GM20000 (cell line): ENCODE measurements around the gene PEMT.

Source experiments
- DNase-seq: peaks from one replicate; pipeline ENCODE4 v3.0.0; 2012; ENCODE audit warnings: low spot score
- TF ChIP-seq, protein P1 (sequence below): IDR thresholded peaks from 2 replicates; pipeline ENCODE4 v1.5.1; 2012; ENCODE audit warnings: mild to moderate bottlenecking, control low read depth; ENCODE audit errors: extremely low read depth, missing control alignments

The PEMT gene

DNA sequence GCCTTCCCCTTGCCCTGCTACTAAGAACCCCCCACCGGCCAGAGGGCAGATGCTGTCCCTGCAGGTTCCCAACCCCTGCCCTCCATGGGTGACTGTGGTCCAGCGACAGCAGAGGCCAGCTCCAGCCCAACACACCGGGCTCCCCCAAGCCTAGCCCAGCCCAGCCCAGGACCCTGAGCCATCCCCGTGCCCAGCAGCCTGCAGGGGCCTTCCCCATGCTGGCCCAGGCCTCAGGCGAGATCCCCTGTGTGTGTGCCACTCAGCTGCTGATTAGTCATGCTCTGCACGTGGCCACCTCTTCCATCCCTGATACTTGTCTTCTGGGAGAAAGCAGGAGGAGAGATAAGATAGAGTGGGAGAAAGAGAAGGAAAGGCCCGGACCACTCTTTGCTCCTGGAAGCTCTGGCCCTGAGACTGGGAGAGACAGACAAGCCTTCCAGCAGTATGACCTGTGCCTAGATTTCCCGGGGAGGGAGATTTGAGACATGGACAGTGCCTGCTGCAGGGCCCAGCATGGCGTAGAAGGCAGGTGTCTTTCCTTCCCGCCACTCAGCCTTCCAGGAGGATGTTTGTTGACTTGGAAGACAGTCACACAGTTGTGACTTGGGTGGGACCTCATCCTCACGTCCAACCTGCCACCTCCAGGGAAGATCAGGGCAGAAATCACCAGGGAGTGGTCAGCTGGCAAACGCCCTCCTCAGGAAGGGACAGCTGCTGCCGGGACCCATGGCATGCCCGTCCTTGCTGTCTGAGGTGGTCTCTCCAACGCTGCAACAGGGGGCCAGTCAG is 54.0 kb downstream of the PEMT start:
- TF ChIP-seq, protein P1, sequence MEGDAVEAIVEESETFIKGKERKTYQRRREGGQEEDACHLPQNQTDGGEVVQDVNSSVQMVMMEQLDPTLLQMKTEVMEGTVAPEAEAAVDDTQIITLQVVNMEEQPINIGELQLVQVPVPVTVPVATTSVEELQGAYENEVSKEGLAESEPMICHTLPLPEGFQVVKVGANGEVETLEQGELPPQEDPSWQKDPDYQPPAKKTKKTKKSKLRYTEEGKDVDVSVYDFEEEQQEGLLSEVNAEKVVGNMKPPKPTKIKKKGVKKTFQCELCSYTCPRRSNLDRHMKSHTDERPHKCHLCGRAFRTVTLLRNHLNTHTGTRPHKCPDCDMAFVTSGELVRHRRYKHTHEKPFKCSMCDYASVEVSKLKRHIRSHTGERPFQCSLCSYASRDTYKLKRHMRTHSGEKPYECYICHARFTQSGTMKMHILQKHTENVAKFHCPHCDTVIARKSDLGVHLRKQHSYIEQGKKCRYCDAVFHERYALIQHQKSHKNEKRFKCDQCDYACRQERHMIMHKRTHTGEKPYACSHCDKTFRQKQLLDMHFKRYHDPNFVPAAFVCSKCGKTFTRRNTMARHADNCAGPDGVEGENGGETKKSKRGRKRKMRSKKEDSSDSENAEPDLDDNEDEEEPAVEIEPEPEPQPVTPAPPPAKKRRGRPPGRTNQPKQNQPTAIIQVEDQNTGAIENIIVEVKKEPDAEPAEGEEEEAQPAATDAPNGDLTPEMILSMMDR, result no peak
- no peak for DNase-seq

DNA sequence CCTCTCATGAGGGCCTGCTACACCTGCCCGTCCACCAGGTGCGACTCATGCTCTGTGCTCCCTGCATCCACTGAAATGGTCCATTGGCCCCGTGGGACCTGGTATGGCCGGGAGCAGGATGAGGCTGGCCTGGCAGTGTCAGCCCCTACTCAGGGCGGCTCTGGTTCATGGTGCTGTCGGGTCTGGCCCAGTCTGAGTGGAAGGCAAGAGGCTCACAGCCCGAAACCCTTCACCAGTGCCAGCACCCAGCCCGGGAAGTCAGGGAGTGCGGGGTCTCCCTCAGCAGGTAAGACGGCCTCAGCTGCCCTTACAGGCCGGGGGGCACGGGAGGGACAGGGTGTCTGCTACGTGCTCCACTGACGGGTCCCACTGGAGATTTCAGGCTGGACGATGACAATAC is 54.8 kb downstream of the PEMT start:
- DNase-seq, result no peak
- TF ChIP-seq, protein P1, result no peak

DNA sequence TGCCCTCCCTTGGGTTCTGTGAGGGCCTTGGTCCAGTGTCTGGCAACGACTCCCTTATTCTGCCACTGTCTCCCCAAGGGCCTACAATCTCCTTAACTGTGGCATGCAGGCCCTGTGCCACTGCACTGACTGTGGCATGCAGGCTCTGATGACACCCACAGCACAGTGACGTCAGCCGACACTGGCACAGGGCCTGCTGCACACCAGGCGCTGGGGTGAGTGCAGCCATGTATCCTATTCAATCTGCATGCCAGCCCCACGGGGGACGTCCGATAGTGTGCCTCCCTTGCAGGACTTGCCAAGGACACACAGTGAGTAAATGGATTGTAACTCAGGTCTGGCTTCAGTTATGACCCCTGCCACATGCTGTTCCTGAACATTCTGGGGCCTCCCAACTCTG is 55.6 kb downstream of the PEMT start:
- no peak for DNase-seq
- TF ChIP-seq, protein P1, result no peak

DNA sequence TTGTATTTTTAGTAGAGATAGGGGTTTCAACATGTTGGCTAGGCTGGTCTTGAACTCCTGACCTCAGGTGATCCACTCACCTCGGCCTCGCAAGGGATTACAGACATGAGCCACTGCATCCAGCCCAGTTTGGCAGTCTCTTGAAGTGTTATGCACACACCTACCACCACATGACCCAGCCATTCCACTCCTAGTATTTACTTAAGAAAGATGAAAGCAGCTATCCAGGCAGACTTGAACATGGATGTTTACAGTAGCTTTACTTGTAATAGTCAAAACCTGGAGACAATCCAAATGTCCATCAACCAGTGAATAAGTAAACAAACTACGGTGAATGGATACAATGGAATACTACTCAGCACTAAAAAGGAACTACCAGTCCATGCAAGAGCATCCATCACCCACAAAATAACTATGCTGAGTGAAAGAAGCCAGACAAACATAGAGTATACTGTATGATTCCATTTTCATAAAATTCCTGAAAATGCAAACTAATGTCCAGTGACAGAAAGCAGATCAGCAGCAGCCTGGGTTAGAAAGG is 57.5 kb downstream of the PEMT start:
- DNase-seq, result no peak
- TF ChIP-seq, protein P1, result no peak

DNA sequence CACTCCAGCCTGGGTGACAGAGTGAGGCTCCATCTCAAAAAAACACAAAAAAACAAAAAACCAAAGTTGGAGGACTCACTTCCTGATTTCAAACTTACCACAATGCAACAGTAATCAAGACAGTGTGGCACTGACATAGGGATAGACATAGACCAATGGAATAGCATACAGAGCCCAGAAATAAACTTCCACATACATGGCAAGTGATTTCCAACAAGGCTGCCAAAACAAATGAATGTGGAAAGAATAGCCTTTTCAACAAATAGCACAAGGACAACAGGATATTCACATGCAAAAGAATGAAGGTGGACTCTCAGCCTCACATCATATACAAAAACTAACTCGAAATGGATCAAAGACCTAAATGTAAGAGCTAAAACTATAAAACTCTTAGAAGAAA is 58.5 kb downstream of the PEMT start:
- TF ChIP-seq, protein P1, result no peak
- no peak for DNase-seq

DNA sequence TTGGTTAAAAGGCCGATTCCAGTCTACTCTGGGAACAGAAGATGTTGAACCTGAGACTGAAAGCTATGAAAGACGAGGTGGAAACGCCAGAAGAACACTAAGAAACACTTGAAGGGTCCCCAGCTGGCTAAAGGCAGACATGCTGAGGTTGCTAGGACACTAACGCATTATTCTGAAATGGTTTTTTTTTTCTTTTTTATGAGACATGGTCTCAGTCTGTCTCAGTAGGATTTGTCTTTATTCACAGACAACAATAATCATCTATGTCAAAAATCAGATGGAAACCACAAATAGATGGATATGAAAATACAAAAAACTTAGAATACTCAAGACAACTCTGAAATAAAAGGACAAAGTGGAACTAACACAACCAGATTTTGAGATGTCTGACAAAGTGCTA is 60.4 kb downstream of the PEMT start:
- TF ChIP-seq, protein P1, result no peak

More for the DNA sequence above, 60.4 kb downstream of the PEMT start:
- DNase-seq, result no peak
